Stimulated activated memory B cell treated with anti-CD40 and anti-IgM and Interleukin-4, amounts not matched to agents 10 μg/mL and 1 μg/mL and 100 μg/mL, for 72 hours (primary cell): ENCODE results near the gene POLR1H.
"Not testable (repeated sequence)": the region's sequence is repeated elsewhere in the genome, so short reads cannot be mapped to it uniquely, and the experiment has no call there.

Experiments
- ATAC-seq: fragments of 150-1000 bp; cut with Tn5 transposase; 2 replicates; pipeline ENCODE4 v1.10.0; 2021
- H3K27ac Mint-ChIP-seq: one replicate; pipeline ENCODE4 v1.8.0; 2022; ENCODE audit warnings: mild to moderate bottlenecking, mixed read lengths
- H3K27me3 Mint-ChIP-seq: one replicate; pipeline ENCODE4 v1.8.0; 2022; ENCODE audit warnings: mixed read lengths
- H3K36me3 Mint-ChIP-seq: one replicate; pipeline ENCODE4 v1.8.0; 2022; ENCODE audit warnings: mixed read lengths
- H3K4me1 Mint-ChIP-seq: one replicate; pipeline ENCODE4 v1.8.0; 2022; ENCODE audit warnings: mixed read lengths
- H3K4me3 Mint-ChIP-seq: one replicate; pipeline ENCODE4 v1.8.0; 2022; ENCODE audit warnings: mild to moderate bottlenecking, moderate library complexity, mixed read lengths
- H3K9me3 Mint-ChIP-seq: one replicate; pipeline ENCODE4 v1.8.0; 2022; ENCODE audit warnings: mixed read lengths

Gene POLR1H, protein sequence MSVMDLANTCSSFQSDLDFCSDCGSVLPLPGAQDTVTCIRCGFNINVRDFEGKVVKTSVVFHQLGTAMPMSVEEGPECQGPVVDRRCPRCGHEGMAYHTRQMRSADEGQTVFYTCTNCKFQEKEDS

GRCh38 chr6:30061092-30061857 is at the start of gene POLR1H:
POLR1H (plus strand) TSS chr6:30061265; CDS start chr6:30061525, 260 bp downstream.
- Mint-ChIP-seq H3K4me3 (peak within 1 kb of the TSS; percentile 91), H3K27ac (peak within 1 kb of the TSS; percentile 91), H3K4me1 (peaks cover 34% of the 10 kb centered on the region), H3K9me3 (no peaks in the 10 kb centered on the region), H3K36me3 (peaks cover 25% of the 10 kb centered on the region), H3K27me3 (no peaks in the 10 kb centered on the region)
- peak; percentile 97 for ATAC-seq

DNA sequence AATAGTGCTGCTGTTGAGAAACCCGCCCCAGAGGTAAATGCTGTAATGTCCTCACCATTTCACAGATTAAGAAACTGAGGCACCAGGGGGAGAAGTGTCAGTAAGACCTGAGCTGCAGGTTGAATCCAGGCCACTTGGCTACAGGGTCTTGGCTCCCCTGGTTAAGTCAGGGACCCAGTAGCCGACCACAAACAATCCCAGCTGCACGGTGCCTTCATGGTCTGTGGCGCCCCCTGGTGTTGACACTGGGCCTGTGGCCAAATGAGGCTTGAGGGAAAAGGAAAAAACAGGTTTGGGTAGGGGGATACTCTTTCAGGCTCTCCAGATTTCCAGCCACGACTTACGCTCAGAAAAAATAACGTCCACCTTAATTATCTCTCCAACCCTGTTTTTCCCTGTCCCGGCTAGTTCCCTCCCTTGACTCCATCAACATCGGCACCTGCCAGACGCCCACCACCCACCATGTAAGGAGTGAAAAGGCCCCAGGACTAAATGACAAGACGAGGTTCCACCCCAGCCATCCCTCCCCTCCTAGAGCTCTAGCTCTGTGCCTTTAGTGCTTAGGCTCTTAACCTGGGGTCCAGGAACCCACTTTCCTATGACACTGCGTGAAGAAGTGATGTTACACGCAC is 47.7 kb upstream of the POLR1H start:
- ATAC-seq = peak; percentile 61
- Mint-ChIP-seq H3K4me1 (no peaks in the 10 kb centered on the region), H3K27ac (no peak overlapping the region), H3K27me3 (no peaks in the 10 kb centered on the region), H3K4me3 (no peak overlapping the region), H3K9me3 (no peaks in the 10 kb centered on the region), H3K36me3 (peaks cover 14% of the 10 kb centered on the region)

- Mint-ChIP-seq H3K4me3 (no peak overlapping the region), H3K4me1 (peaks cover 10% of the 10 kb centered on the region), H3K36me3 (peaks cover 18% of the 10 kb centered on the region), H3K27me3 (no peaks in the 10 kb centered on the region), H3K27ac (no peak overlapping the region), H3K9me3 (no peaks in the 10 kb centered on the region)
- no peak for ATAC-seq
Observed at GRCh38 chr6:30019819-30020218, 41.2 kb upstream of the POLR1H start.

DNA sequence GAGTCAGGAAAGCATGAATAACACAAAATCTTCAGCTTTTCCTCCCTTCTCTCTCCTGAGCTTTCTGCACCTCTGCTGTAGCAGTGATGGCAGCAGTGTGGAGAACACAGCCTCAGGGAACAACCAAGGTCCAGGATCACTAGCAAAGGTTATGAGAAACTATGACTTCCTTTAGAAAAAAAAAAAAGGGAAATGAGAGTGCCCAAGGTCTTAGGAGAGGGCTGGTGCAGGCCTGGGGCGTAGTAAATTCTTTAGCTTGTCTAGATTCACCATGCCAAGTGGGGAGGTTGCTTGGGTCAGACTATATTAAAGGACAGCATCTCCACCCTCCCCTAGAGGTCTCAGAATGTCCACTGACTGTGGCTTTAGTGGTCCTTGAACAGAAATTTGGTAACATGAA is 40.4 kb upstream of the POLR1H start:
- no peak overlapping the region for H3K27ac Mint-ChIP-seq
- ATAC-seq = peak; percentile 34
- no peaks in the 10 kb centered on the region for H3K9me3 Mint-ChIP-seq
- peaks cover 10% of the 10 kb centered on the region for H3K4me1 Mint-ChIP-seq
- H3K4me3 Mint-ChIP-seq = no peak overlapping the region
- peaks cover 18% of the 10 kb centered on the region for H3K36me3 Mint-ChIP-seq
- H3K27me3 Mint-ChIP-seq = no peaks in the 10 kb centered on the region

DNA sequence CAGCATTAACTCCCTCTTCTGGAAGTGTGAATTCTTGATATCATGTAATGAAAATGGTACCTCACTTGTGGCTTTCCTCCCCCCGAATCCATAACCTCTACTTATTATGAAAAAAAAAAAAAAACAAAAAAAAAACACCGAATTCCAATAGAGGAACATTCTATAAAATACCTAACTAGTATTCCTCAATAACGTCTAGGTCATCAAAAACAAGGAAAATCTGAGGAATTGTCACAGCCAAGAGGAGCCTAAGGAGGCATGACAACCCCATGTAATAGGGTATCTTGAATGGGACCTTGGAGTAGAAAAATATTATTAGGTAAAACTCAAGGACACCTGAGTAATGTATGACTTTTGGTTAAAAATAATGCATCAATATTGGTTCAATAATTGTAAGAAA is 38.9 kb upstream of the POLR1H start:
- no peaks in the 10 kb centered on the region for H3K9me3 Mint-ChIP-seq
- H3K4me3 Mint-ChIP-seq = no peak overlapping the region
- H3K4me1 Mint-ChIP-seq = peaks cover 18% of the 10 kb centered on the region
- H3K27me3 Mint-ChIP-seq = no peaks in the 10 kb centered on the region
- ATAC-seq = no peak
- no peak overlapping the region for H3K27ac Mint-ChIP-seq
- H3K36me3 Mint-ChIP-seq = peaks cover 25% of the 10 kb centered on the region

DNA sequence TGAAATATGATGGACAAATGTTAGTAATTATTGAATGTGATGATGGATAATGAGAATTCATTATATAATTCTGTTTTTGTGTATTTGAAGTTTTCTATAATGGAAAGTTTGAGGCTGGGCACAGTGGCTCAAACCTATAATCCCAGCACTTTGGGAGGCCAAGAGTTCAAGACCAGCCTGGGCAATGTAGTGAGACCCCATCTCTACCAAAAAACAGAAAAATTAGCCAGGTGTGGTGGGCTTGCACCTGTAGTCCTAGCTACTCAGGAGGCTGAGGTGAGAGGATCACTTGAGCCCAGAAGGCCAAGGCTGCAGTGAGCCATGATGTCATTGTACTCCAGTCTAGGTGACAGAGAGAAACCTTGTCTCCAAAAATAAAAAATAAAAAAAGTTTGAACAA is 38.4 kb upstream of the POLR1H start:
- Mint-ChIP-seq H3K36me3 (peaks cover 25% of the 10 kb centered on the region), H3K4me1 (peaks cover 18% of the 10 kb centered on the region)
- ATAC-seq, H3K27ac Mint-ChIP-seq, H3K9me3 Mint-ChIP-seq, H3K4me3 Mint-ChIP-seq, H3K27me3 Mint-ChIP-seq: not testable (repeated sequence)

DNA sequence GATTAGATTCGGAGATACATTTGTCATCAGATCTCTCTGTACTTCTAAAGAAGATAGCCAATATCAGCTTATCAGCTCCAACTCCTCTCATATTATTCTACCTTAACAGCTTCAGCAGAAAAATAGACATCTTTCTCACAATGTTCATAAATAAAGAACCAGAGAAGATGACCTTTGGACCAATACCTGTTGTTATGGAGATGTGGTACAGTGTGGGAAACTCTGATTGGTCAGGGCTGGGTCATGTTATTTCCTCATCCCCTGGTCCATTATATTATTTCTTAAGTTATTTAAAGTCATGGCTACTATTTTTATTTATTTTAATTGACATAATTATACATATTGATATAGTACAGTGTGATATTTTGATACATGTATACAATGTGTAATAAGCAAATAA is 35.9 kb upstream of the POLR1H start:
- H3K4me3 Mint-ChIP-seq = no peak overlapping the region
- H3K27ac Mint-ChIP-seq = no peak overlapping the region
- no peaks in the 10 kb centered on the region for H3K27me3 Mint-ChIP-seq
- H3K4me1 Mint-ChIP-seq = peaks cover 18% of the 10 kb centered on the region
- ATAC-seq = no peak
- no peaks in the 10 kb centered on the region for H3K9me3 Mint-ChIP-seq
- H3K36me3 Mint-ChIP-seq = peaks cover 21% of the 10 kb centered on the region

DNA sequence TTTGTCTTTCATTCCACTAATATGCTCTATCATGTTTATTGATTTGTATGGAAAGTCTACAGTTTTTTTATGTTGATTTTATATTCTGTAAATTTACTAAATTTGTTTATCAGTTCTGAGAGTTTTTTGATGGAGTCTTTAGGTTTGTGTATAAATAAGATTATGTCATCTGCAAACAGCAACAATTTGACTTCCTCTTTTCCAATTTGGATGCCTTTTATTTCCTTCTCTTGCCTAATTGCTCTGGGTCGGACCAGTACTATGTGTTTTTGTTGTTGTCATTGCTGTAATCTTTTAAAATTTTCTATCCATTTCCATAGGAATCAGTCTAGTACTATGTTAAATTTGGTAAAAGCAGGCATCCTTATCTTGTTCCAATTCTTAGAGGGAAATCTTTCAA is 31.5 kb upstream of the POLR1H start:
- Mint-ChIP-seq H3K27me3 (no peaks in the 10 kb centered on the region), H3K4me1 (peaks cover 8% of the 10 kb centered on the region), H3K27ac (no peak overlapping the region), H3K36me3 (peaks cover 32% of the 10 kb centered on the region), H3K9me3 (no peaks in the 10 kb centered on the region), H3K4me3 (no peak overlapping the region)
- no peak for ATAC-seq

- Mint-ChIP-seq H3K27ac (no peak overlapping the region), H3K27me3 (no peaks in the 10 kb centered on the region), H3K4me1 (peaks cover 2% of the 10 kb centered on the region), H3K36me3 (peaks cover 41% of the 10 kb centered on the region), H3K9me3 (no peaks in the 10 kb centered on the region), H3K4me3 (no peak overlapping the region)
- ATAC-seq = no peak
Observed at GRCh38 chr6:30031381-30031780, 29.7 kb upstream of the POLR1H start.

DNA sequence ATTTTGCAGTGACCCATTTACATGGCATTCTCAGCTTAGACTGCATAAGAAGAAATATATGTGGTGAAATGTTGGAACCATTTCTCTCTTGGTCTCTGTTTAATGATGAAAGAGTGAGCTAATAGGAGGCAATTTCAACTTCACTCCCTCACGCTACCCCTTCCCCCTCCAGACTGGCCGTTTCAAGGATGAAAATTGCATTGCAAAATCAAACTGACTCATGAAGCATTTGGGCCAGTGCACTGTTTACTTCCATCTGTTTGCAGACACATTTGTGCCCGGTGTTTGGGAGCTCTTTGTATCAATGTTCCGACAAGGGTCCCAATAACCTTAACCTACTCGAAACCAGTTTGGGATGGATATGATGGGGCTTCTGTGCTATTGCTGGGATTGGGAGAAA is 27.6 kb upstream of the POLR1H start:
- not testable (repeated sequence) for H3K9me3 Mint-ChIP-seq, H3K27ac Mint-ChIP-seq, H3K4me3 Mint-ChIP-seq, H3K27me3 Mint-ChIP-seq, H3K4me1 Mint-ChIP-seq, ATAC-seq
- peaks cover 37% of the 10 kb centered on the region for H3K36me3 Mint-ChIP-seq

DNA sequence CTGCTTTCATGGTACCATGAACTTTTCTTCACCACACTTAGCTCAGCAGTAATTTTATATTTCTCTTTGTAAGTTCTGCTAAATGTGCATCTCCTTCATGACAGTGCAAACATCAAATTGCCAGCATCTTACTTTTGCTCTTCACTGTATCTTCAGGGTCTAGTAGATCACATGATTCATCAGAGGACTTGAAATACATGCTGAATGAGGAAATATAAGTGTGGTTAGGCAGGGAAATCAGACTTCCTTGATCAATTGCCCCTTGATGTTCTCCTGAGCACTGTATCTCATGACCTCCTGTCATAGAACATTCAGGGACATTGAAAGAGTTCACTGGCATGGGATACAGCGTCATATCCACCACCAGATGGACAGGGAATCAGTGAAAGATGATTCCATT is 25.3 kb upstream of the POLR1H start:
- H3K27ac Mint-ChIP-seq = no peak overlapping the region
- no peaks in the 10 kb centered on the region for H3K27me3 Mint-ChIP-seq
- H3K4me3 Mint-ChIP-seq = no peak overlapping the region
- H3K4me1 Mint-ChIP-seq = no peaks in the 10 kb centered on the region
- H3K36me3 Mint-ChIP-seq = peaks cover 26% of the 10 kb centered on the region
- ATAC-seq = no peak
- H3K9me3 Mint-ChIP-seq = no peaks in the 10 kb centered on the region

- peaks cover under 1% of the 10 kb centered on the region for H3K4me1 Mint-ChIP-seq
- no peaks in the 10 kb centered on the region for H3K27me3 Mint-ChIP-seq
- H3K27ac Mint-ChIP-seq = no peak overlapping the region
- H3K4me3 Mint-ChIP-seq = no peak overlapping the region
- ATAC-seq = no peak
- H3K9me3 Mint-ChIP-seq = no peaks in the 10 kb centered on the region
- H3K36me3 Mint-ChIP-seq = peaks cover 30% of the 10 kb centered on the region
Observed at GRCh38 chr6:30037182-30037788, 23.8 kb upstream of the POLR1H start.

- no peak for ATAC-seq
- Mint-ChIP-seq H3K27ac (no peak overlapping the region), H3K4me1 (peaks cover 22% of the 10 kb centered on the region), H3K27me3 (no peaks in the 10 kb centered on the region), H3K36me3 (peaks cover 20% of the 10 kb centered on the region), H3K9me3 (no peaks in the 10 kb centered on the region), H3K4me3 (no peak overlapping the region)
Observed at GRCh38 chr6:30041221-30041620, 19.8 kb upstream of the POLR1H start.

DNA sequence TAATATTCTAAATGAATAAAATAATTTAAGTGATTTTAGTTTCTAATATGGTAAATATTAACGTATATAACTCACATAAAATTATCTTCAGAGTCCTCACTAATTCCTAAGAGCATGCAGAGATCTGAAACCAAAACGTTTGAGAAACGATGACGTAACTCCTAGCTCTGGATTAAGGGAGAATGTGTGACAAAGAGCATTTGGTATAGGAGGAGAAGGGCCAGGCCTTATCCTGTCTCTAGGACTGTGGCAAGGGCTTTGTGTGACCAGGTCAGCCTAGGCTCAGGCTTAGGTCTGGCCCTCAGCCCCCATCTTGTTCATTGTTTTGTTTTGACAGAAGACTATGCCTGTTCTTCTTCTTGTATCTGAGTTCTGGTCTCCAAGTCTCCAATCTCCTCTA is 19.2 kb upstream of the POLR1H start:
- Mint-ChIP-seq H3K4me1 (peaks cover 22% of the 10 kb centered on the region), H3K9me3 (no peaks in the 10 kb centered on the region), H3K36me3 (peaks cover 20% of the 10 kb centered on the region), H3K27me3 (no peaks in the 10 kb centered on the region), H3K27ac (no peak overlapping the region), H3K4me3 (no peak overlapping the region)
- no peak for ATAC-seq

- no peaks in the 10 kb centered on the region for H3K27me3 Mint-ChIP-seq
- H3K4me1 Mint-ChIP-seq = peaks cover 22% of the 10 kb centered on the region
- peak; percentile 50 for ATAC-seq
- no peaks in the 10 kb centered on the region for H3K9me3 Mint-ChIP-seq
- no peak overlapping the region for H3K4me3 Mint-ChIP-seq
- peaks cover 20% of the 10 kb centered on the region for H3K36me3 Mint-ChIP-seq
- H3K27ac Mint-ChIP-seq = peak overlapping the region; percentile 5
Observed at GRCh38 chr6:30042476-30042875, 18.6 kb upstream of the POLR1H start.
